GM12873 (cell line): ENCODE measurements around the gene NRXN2.

ENCODE experiments used
- TF ChIP-seq, protein P1 (sequence below): IDR thresholded peaks from 2 replicates; pipeline ENCODE4 v1.5.1; 2012; ENCODE audit warnings: low read depth, mild to moderate bottlenecking, moderate library complexity, low read length, control low read depth; ENCODE audit not compliant: insufficient read depth; ENCODE audit errors: missing control alignments

The NRXN2 gene

GRCh38 chr11:64606796-64607380 lies 116.1 kb downstream of the NRXN2 start:
- TF ChIP-seq, protein P1, sequence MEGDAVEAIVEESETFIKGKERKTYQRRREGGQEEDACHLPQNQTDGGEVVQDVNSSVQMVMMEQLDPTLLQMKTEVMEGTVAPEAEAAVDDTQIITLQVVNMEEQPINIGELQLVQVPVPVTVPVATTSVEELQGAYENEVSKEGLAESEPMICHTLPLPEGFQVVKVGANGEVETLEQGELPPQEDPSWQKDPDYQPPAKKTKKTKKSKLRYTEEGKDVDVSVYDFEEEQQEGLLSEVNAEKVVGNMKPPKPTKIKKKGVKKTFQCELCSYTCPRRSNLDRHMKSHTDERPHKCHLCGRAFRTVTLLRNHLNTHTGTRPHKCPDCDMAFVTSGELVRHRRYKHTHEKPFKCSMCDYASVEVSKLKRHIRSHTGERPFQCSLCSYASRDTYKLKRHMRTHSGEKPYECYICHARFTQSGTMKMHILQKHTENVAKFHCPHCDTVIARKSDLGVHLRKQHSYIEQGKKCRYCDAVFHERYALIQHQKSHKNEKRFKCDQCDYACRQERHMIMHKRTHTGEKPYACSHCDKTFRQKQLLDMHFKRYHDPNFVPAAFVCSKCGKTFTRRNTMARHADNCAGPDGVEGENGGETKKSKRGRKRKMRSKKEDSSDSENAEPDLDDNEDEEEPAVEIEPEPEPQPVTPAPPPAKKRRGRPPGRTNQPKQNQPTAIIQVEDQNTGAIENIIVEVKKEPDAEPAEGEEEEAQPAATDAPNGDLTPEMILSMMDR = no peak

- TF ChIP-seq, protein P1 = no peak
These were observed 117.1 kb downstream of the NRXN2 start for GRCh38 chr11:64605656-64606585.

GRCh38 chr11:64605244-64605560 lies 117.8 kb downstream of the NRXN2 start:
- TF ChIP-seq, protein P1 = no peak

- TF ChIP-seq, protein P1 = no peak
These were observed 118.3 kb downstream of the NRXN2 start for GRCh38 chr11:64604458-64605243.

GRCh38 chr11:64603411-64604110 lies 119.4 kb downstream of the NRXN2 start:
- TF ChIP-seq, protein P1 = no peak

- TF ChIP-seq, protein P1 = no peak
These were observed 120.4 kb downstream of the NRXN2 start for GRCh38 chr11:64602466-64603070.
